ENCODE results near the gene GLG1. TPM values are rescaled to one million over a fixed set of nuclear protein-coding genes. Genes with fewer than 3 reads are reported as not detected.
"Not testable (repeated sequence)": the region's sequence is repeated elsewhere in the genome, so short reads cannot be mapped to it uniquely, and the experiment has no call there.

Gene GLG1
- total and polyA plus RNA-seq, 2 experiments from 2014 or later, result 142 to 148 TPM

DNA sequence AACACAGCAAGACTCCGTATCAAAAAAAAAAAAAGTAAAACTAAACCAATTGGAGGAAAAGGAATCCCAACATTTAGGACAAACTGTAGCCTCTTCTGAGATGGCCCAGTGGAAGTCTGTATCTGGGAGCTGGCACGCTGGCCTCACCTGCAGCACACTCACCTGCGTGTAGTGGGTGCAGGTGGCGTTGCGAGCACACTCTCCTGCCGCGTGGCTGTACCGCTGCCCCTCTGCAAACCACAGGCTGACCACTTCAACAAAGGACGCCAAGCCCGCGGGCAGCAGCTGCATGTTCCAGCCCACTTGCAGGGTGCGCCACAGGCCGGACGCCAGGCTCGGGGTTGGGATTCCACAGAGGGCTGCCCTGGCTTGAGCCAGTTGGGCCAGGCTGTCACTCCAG lies 189.0 kb downstream of the GLG1 start:
- not testable (repeated sequence) for H3K27me3 ChIP-seq; H3K36me3 ChIP-seq (replicated peaks; ENCODE audit: insufficient read depth, low read depth); H3K27ac ChIP-seq; DNase-seq (ENCODE audit: low spot score); H4K20me1 ChIP-seq (ENCODE audit: insufficient read depth, poor library complexity, severe bottlenecking); H2AFZ ChIP-seq; H3K4me2 ChIP-seq; H3K4me3 ChIP-seq; H3K9me2 ChIP-seq (replicated peaks; ENCODE audit: insufficient read depth); H3K4me1 ChIP-seq (ENCODE audit: insufficient read depth); H3K79me2 ChIP-seq; H3K9me3 ChIP-seq (ENCODE audit: low read depth)
- 97% methylated on average over 15 of the region's 15 CpGs for whole genome bisulfite sequencing (ENCODE audit: low lambda C conversion rate, missing lambda C conversion rate)

GRCh38 chr16:74413920-74414319 lies 193.0 kb downstream of the GLG1 start:
- not testable (repeated sequence) for H3K9me3 ChIP-seq (ENCODE audit: low read depth); H3K79me2 ChIP-seq; H3K27me3 ChIP-seq; H3K4me1 ChIP-seq (ENCODE audit: insufficient read depth); DNase-seq (ENCODE audit: low spot score); H3K27ac ChIP-seq; H4K20me1 ChIP-seq (ENCODE audit: insufficient read depth, poor library complexity, severe bottlenecking); H2AFZ ChIP-seq; H3K4me3 ChIP-seq; H3K36me3 ChIP-seq (replicated peaks; ENCODE audit: insufficient read depth, low read depth); H3K9me2 ChIP-seq (replicated peaks; ENCODE audit: insufficient read depth); H3K4me2 ChIP-seq
- 88% methylated on average over 7 of the region's 7 CpGs for WGBS (ENCODE audit: low lambda C conversion rate, missing lambda C conversion rate)

DNA sequence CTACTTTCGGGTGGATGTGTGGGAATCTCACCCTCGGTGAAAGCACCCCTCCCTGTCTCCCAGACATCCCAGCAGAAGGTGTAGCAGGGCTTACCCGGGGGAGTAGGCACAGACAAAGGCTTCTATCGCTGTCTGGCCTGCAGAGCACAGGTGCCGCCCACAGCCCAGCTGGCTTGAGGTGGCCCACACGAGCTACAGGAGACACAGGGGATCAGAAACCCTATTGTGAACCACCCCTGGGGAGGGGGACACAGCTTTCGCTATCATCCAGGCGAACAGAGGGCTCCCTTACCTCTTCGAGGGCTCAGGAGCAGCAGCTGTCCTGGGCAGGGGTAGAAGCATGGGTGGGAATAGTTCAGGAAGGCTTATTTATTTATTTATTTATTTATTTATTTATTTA lies 193.4 kb downstream of the GLG1 start:
- not testable (repeated sequence) for H3K9me3 ChIP-seq (ENCODE audit: low read depth); H3K4me3 ChIP-seq; DNase-seq (ENCODE audit: low spot score); H3K36me3 ChIP-seq (replicated peaks; ENCODE audit: insufficient read depth, low read depth); H2AFZ ChIP-seq; H4K20me1 ChIP-seq (ENCODE audit: insufficient read depth, poor library complexity, severe bottlenecking); H3K4me1 ChIP-seq (ENCODE audit: insufficient read depth); H3K9me2 ChIP-seq (replicated peaks; ENCODE audit: insufficient read depth); H3K4me2 ChIP-seq; H3K79me2 ChIP-seq; H3K27ac ChIP-seq; H3K27me3 ChIP-seq
- WGBS (ENCODE audit: low lambda C conversion rate, missing lambda C conversion rate), result 85% methylated on average over 9 of the region's 9 CpGs

GRCh38 chr16:74412775-74413390 lies 194.0 kb downstream of the GLG1 start:
- H3K36me3 ChIP-seq (replicated peaks; ENCODE audit: insufficient read depth, low read depth); H3K9me2 ChIP-seq (replicated peaks; ENCODE audit: insufficient read depth); H2AFZ ChIP-seq; H3K79me2 ChIP-seq; DNase-seq (ENCODE audit: low spot score); H3K27ac ChIP-seq; H3K9me3 ChIP-seq (ENCODE audit: low read depth); H3K4me2 ChIP-seq; H4K20me1 ChIP-seq (ENCODE audit: insufficient read depth, poor library complexity, severe bottlenecking); H3K27me3 ChIP-seq; H3K4me3 ChIP-seq; H3K4me1 ChIP-seq (ENCODE audit: insufficient read depth): not testable (repeated sequence)
- 89% methylated on average over 9 of the region's 10 CpGs for WGBS (ENCODE audit: low lambda C conversion rate, missing lambda C conversion rate)

- H3K36me3 ChIP-seq (replicated peaks; ENCODE audit: insufficient read depth, low read depth); H3K4me1 ChIP-seq (ENCODE audit: insufficient read depth); H3K27me3 ChIP-seq; H3K4me3 ChIP-seq; H2AFZ ChIP-seq; H3K9me3 ChIP-seq (ENCODE audit: low read depth); H3K79me2 ChIP-seq; H4K20me1 ChIP-seq (ENCODE audit: insufficient read depth, poor library complexity, severe bottlenecking); DNase-seq (ENCODE audit: low spot score); H3K27ac ChIP-seq; H3K9me2 ChIP-seq (replicated peaks; ENCODE audit: insufficient read depth); H3K4me2 ChIP-seq: not testable (repeated sequence)
- 73% methylated on average over 5 of the region's 13 CpGs for WGBS (ENCODE audit: low lambda C conversion rate, missing lambda C conversion rate)
Observed at GRCh38 chr16:74412138-74412774, 194.7 kb downstream of the GLG1 start.

DNA sequence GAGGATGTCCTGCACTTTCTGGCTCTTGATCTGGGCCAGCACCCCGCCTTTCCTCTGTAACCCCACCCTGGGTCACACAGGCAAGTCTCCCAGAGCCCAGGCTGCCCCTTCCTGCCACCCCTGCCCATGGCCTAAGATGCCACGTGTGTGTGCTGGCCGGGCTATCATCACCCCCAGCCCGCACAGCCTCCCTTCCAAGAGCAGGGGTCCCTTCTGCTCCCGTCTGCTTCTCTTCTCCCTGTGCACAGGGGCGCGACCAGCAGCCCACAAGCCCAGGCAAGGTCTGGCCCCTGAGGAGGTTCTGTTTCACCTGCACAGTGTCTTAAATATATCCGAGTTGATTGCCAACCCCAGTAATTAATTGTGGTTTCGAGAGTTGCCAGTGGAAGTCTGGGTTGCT lies 195.9 kb downstream of the GLG1 start:
- H3K27me3 ChIP-seq; H4K20me1 ChIP-seq (ENCODE audit: insufficient read depth, poor library complexity, severe bottlenecking); H3K79me2 ChIP-seq; H3K4me3 ChIP-seq; H2AFZ ChIP-seq; H3K36me3 ChIP-seq (replicated peaks; ENCODE audit: insufficient read depth, low read depth); H3K27ac ChIP-seq; H3K9me2 ChIP-seq (replicated peaks; ENCODE audit: insufficient read depth); H3K4me1 ChIP-seq (ENCODE audit: insufficient read depth); DNase-seq (ENCODE audit: low spot score); H3K9me3 ChIP-seq (ENCODE audit: low read depth); H3K4me2 ChIP-seq: not testable (repeated sequence)
- 95% methylated on average over 9 of the region's 9 CpGs for WGBS (ENCODE audit: low lambda C conversion rate, missing lambda C conversion rate)

- not testable (repeated sequence) for H3K79me2 ChIP-seq; H3K9me3 ChIP-seq (ENCODE audit: low read depth); H3K4me3 ChIP-seq; H3K4me2 ChIP-seq; H3K9me2 ChIP-seq (replicated peaks; ENCODE audit: insufficient read depth); H2AFZ ChIP-seq; H3K27me3 ChIP-seq; H4K20me1 ChIP-seq (ENCODE audit: insufficient read depth, poor library complexity, severe bottlenecking); H3K27ac ChIP-seq; H3K36me3 ChIP-seq (replicated peaks; ENCODE audit: insufficient read depth, low read depth); H3K4me1 ChIP-seq (ENCODE audit: insufficient read depth); DNase-seq (ENCODE audit: low spot score)
- WGBS (ENCODE audit: low lambda C conversion rate, missing lambda C conversion rate), result 92% methylated on average over 6 of the region's 18 CpGs
Observed at GRCh38 chr16:74410057-74410957, 196.6 kb downstream of the GLG1 start.

DNA sequence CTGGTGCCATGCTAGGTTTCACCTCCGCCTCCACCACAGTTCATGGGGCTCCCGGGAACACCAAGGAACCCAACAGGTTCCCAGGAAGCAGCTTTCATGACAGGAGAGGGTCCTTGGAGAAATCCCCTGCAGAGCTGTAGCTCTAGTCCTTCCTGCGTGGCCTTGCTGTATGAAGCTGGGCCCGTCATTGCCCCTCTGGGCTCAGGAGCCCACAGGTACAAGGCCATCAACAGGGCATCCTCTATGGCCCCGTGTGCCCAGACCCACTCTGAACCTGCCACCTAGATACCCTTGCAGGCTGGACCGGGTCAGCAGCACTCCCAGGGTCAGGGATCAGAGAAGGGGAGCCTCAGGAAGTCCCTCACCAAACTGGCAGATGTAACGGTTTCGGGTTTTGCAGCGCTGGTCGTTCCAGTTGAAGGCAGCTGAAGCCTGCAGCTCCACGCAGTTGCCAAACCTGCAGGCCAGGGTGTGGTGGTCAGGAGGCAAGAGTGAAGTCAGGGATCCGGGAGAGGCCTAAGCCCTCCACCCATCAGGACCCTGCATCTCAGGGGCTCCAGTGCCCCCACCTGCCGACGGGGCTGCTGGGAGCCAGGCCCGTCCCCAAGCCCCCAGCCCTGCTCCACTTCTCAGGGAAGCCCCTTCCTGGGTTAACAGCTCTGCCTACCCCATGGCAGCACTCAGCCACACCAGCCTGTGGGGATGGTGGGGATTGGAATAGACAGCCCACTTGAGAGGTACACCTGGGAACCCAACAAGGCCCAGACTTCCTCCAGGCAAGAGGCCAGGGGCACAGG lies 197.5 kb downstream of the GLG1 start:
- not testable (repeated sequence) for DNase-seq (ENCODE audit: low spot score); H3K36me3 ChIP-seq (replicated peaks; ENCODE audit: insufficient read depth, low read depth); H3K27ac ChIP-seq; H3K4me2 ChIP-seq; H3K9me2 ChIP-seq (replicated peaks; ENCODE audit: insufficient read depth); H4K20me1 ChIP-seq (ENCODE audit: insufficient read depth, poor library complexity, severe bottlenecking); H3K9me3 ChIP-seq (ENCODE audit: low read depth); H3K4me3 ChIP-seq; H3K4me1 ChIP-seq (ENCODE audit: insufficient read depth); H3K79me2 ChIP-seq; H3K27me3 ChIP-seq; H2AFZ ChIP-seq
- WGBS (ENCODE audit: low lambda C conversion rate, missing lambda C conversion rate), result 90% methylated on average over 12 of the region's 15 CpGs
